ENCODE data around the gene POU4F2.
"Not testable (repeated sequence)": the region's sequence is repeated elsewhere in the genome, so short reads cannot be mapped to it uniquely, and the experiment has no call there.

Gene POU4F2

GRCh38 chr4:146661367-146661766, 22.7 kb downstream of the POU4F2 start:
- no peak for DNase-seq

GRCh38 chr4:146663968-146664311, 25.2 kb downstream of the POU4F2 start:
- not testable (repeated sequence) for DNase-seq

GRCh38 chr4:146674829-146675570, 36.3 kb downstream of the POU4F2 start:
- DNase-seq: no peak

All from NK-92 treated with Interleukin-12 subunit alpha and Interleukin-12 subunit beta, amount 100 ng/mL, for 24 hours (cell line).